ENCODE results near the gene AOPEP. TPM values are rescaled to one million over a fixed set of nuclear protein-coding genes. Genes with fewer than 3 reads are reported as not detected.
A peak's percentile ranks its signal among the peaks of the same experiment; 100 is the strongest.

Gene AOPEP
- total RNA-seq, 1 donor from 2014 or later, result 75.3 TPM

DNA sequence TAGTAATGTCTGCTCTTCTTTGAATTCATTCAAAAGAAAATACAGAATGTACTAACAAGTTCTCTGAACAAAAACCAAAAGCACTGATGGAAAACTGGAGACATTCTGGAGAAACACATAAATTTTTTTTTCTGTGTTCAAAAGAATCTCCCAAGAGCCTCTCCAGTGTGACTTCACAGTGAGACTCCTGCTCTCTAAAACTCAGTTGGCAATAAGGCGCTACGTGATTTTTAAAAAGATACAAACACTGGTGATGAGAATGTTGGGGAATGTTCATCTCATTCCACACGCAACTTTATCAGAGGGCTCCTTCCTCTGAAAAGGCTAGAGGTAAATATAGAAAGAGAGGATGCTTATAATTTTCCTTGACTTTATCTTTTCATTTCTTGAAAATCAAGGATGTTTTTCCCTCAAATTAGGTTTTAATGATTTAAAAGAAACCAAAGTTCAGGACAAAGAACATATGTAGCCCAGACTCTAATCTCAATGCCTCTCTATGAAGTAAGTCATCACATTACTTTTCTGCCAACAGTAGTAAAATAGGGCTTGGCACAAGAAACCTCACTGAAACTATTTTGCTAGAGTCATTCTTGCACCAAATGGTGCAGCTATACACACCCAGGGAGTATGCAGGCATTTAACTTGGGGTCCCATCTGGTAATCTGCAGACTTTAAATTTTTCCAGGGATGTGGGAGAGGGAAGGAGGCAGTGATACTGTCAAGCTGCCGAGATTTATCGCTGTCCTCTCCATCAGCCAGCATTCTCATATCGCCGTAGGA, 12.9 kb upstream of the AOPEP start:
- no peak overlapping the region for H3K27ac Mint-ChIP-seq (ENCODE audit: unreplicated experiment)
- H3K27me3 Mint-ChIP-seq (ENCODE audit: low read depth, unreplicated experiment), result peaks cover 10% of the 10 kb centered on the region
- DNase-seq (ENCODE audit: low read depth) (no peak), FAIRE-seq (no peak)
- no peaks in the 10 kb centered on the region for H3K9me3 Mint-ChIP-seq (ENCODE audit: unreplicated experiment)
- Histone ChIP-seq H3K27me3 (ENCODE audit: insufficient read depth, low read length) (peaks cover 3% of the 10 kb centered on the region), H3K9ac (ENCODE audit: low read length) (no peak overlapping the region), H3K9me3 (ENCODE audit: insufficient read depth, low read depth, low read length) (no peaks in the 10 kb centered on the region), H4K20me1 (ENCODE audit: insufficient read depth, low read length) (no peaks in the 10 kb centered on the region), H3K4me1 (ENCODE audit: insufficient read depth, low read length) (no peaks in the 10 kb centered on the region), H3K4me2 (ENCODE audit: low read length) (no peak overlapping the region), H2AFZ (ENCODE audit: low read depth, low read length) (no peak overlapping the region), H3K36me3 (ENCODE audit: insufficient read depth, low read length) (no peaks in the 10 kb centered on the region), H3K27ac (ENCODE audit: low read depth, low read length) (no peak overlapping the region), H3K79me2 (ENCODE audit: insufficient read depth, low read length) (no peaks in the 10 kb centered on the region), H3K4me3 (ENCODE audit: insufficient read depth, low read depth, low read length) (no peak overlapping the region)
- H3K36me3 Mint-ChIP-seq (ENCODE audit: low read depth, unreplicated experiment), result peaks cover under 1% of the 10 kb centered on the region
- TF ChIP-seq CTCF (IDR thresholded peaks at IDR 0.05; ENCODE audit: insufficient read depth, low read depth, low read length), result no peak
- no peak for TF ChIP-seq EZH2 (IDR thresholded peaks at IDR 0.05; ENCODE audit: insufficient read depth, low read length)
- no peak overlapping the region for H3K4me3 Mint-ChIP-seq (ENCODE audit: unreplicated experiment)
- H3K4me1 Mint-ChIP-seq (ENCODE audit: low read depth, unreplicated experiment), result peaks cover 5% of the 10 kb centered on the region

GRCh38 chr9:94714494-94714893, 12.0 kb upstream of the AOPEP start:
- H3K4me1 Mint-ChIP-seq (ENCODE audit: low read depth, unreplicated experiment), result peaks cover 7% of the 10 kb centered on the region
- Histone ChIP-seq H3K4me2 (ENCODE audit: low read length) (no peak overlapping the region), H3K4me1 (ENCODE audit: insufficient read depth, low read length) (no peaks in the 10 kb centered on the region), H4K20me1 (ENCODE audit: insufficient read depth, low read length) (no peaks in the 10 kb centered on the region), H3K79me2 (ENCODE audit: insufficient read depth, low read length) (no peaks in the 10 kb centered on the region), H2AFZ (ENCODE audit: low read depth, low read length) (no peak overlapping the region), H3K27me3 (ENCODE audit: insufficient read depth, low read length) (peaks cover 3% of the 10 kb centered on the region), H3K9me3 (ENCODE audit: insufficient read depth, low read depth, low read length) (no peaks in the 10 kb centered on the region), H3K9ac (ENCODE audit: low read length) (no peak overlapping the region), H3K4me3 (ENCODE audit: insufficient read depth, low read depth, low read length) (no peak overlapping the region), H3K27ac (ENCODE audit: low read depth, low read length) (no peak overlapping the region), H3K36me3 (ENCODE audit: insufficient read depth, low read length) (no peaks in the 10 kb centered on the region)
- H3K4me3 Mint-ChIP-seq (ENCODE audit: unreplicated experiment), result no peak overlapping the region
- H3K27ac Mint-ChIP-seq (ENCODE audit: unreplicated experiment), result no peak overlapping the region
- DNase-seq (ENCODE audit: low read depth) (peak; percentile 12), FAIRE-seq (no peak)
- peaks cover 10% of the 10 kb centered on the region for H3K27me3 Mint-ChIP-seq (ENCODE audit: low read depth, unreplicated experiment)
- peaks cover 1% of the 10 kb centered on the region for H3K36me3 Mint-ChIP-seq (ENCODE audit: low read depth, unreplicated experiment)
- TF ChIP-seq CTCF (IDR thresholded peaks at IDR 0.05; ENCODE audit: insufficient read depth, low read depth, low read length), result no peak
- no peak for TF ChIP-seq EZH2 (IDR thresholded peaks at IDR 0.05; ENCODE audit: insufficient read depth, low read length)
- no peaks in the 10 kb centered on the region for H3K9me3 Mint-ChIP-seq (ENCODE audit: unreplicated experiment)

DNA sequence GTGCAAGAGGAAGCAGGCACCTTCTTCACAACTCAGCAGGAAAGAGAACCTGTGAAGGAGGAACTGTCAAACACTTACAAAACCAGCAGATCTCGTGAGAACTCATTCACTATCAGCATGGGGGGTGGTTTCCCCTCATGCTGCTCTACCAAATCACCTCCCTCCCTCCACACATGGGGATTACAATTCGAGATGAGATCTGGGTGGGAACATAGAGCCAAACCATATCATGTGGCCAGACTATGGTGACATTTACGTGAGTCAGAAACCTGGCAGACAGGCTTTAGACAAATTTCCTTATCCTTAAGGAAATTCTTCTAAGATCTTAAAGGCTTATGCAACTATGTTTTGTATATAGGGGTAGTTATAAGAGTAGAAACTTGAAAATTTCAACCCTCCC, 8.7 kb upstream of the AOPEP start:
- Mint-ChIP-seq H3K4me1 (ENCODE audit: low read depth, unreplicated experiment) (peaks cover 9% of the 10 kb centered on the region), H3K27me3 (ENCODE audit: low read depth, unreplicated experiment) (peaks cover 3% of the 10 kb centered on the region), H3K9me3 (ENCODE audit: unreplicated experiment) (peaks cover 3% of the 10 kb centered on the region), H3K4me3 (ENCODE audit: unreplicated experiment) (no peak overlapping the region), H3K27ac (ENCODE audit: unreplicated experiment) (no peak overlapping the region), H3K36me3 (ENCODE audit: low read depth, unreplicated experiment) (peaks cover 1% of the 10 kb centered on the region)
- H3K4me3 ChIP-seq (ENCODE audit: insufficient read depth, low read depth, low read length), result no peak overlapping the region
- H3K27me3 ChIP-seq (ENCODE audit: insufficient read depth, low read length), result peaks cover 3% of the 10 kb centered on the region
- H3K27ac ChIP-seq (ENCODE audit: low read depth, low read length), result no peak overlapping the region
- no peaks in the 10 kb centered on the region for H3K79me2 ChIP-seq (ENCODE audit: insufficient read depth, low read length)
- no peaks in the 10 kb centered on the region for H3K36me3 ChIP-seq (ENCODE audit: insufficient read depth, low read length)
- no peaks in the 10 kb centered on the region for H3K4me1 ChIP-seq (ENCODE audit: insufficient read depth, low read length)
- no peaks in the 10 kb centered on the region for H4K20me1 ChIP-seq (ENCODE audit: insufficient read depth, low read length)
- DNase-seq (ENCODE audit: low read depth) (peak; percentile 36), FAIRE-seq (no peak)
- H3K9me3 ChIP-seq (ENCODE audit: insufficient read depth, low read depth, low read length), result no peaks in the 10 kb centered on the region
- no peak for TF ChIP-seq CTCF (IDR thresholded peaks at IDR 0.05; ENCODE audit: insufficient read depth, low read depth, low read length)
- TF ChIP-seq EZH2 (IDR thresholded peaks at IDR 0.05; ENCODE audit: insufficient read depth, low read length), result no peak
- no peak overlapping the region for H2AFZ ChIP-seq (ENCODE audit: low read depth, low read length)
- no peak overlapping the region for H3K9ac ChIP-seq (ENCODE audit: low read length)
- no peak overlapping the region for H3K4me2 ChIP-seq (ENCODE audit: low read length)

Data from astrocyte (in vitro differentiated cells and primary cell).